ENCODE results near the gene ZPLD1. TPM values are rescaled to one million over a fixed set of nuclear protein-coding genes. Genes with fewer than 3 reads are reported as not detected.

The ZPLD1 gene
- total RNA-seq, 2 donors from 2014 or later: not detected

GRCh38 chr3:102510663-102511062, 75.8 kb downstream of the ZPLD1 start:
- Histone ChIP-seq H3K27ac (no peak overlapping the region), H3K4me1 (no peaks in the 10 kb centered on the region), H3K4me3 (no peak overlapping the region), H3K9me3 (no peaks in the 10 kb centered on the region), H3K36me3 (no peaks in the 10 kb centered on the region), H3K27me3 (no peaks in the 10 kb centered on the region)
- no peak for DNase-seq (ENCODE audit: low spot score)
- no peak for TF ChIP-seq CTCF (IDR thresholded peaks at IDR 0.05)

- DNase-seq (ENCODE audit: low spot score): no peak
- no peaks in the 10 kb centered on the region for H3K9me3 ChIP-seq
- H3K27me3 ChIP-seq: no peaks in the 10 kb centered on the region
- no peak overlapping the region for H3K27ac ChIP-seq
- H3K4me1 ChIP-seq: no peaks in the 10 kb centered on the region
- TF ChIP-seq CTCF (IDR thresholded peaks at IDR 0.05): no peak
- H3K36me3 ChIP-seq: no peaks in the 10 kb centered on the region
- no peak overlapping the region for H3K4me3 ChIP-seq
These were observed 76.4 kb downstream of the ZPLD1 start for GRCh38 chr3:102511168-102511567.

- no peaks in the 10 kb centered on the region for H3K9me3 ChIP-seq
- no peak for TF ChIP-seq CTCF (IDR thresholded peaks at IDR 0.05)
- H3K27ac ChIP-seq: no peak overlapping the region
- no peaks in the 10 kb centered on the region for H3K4me1 ChIP-seq
- no peaks in the 10 kb centered on the region for H3K36me3 ChIP-seq
- H3K27me3 ChIP-seq: no peaks in the 10 kb centered on the region
- DNase-seq (ENCODE audit: low spot score): no peak
- no peak overlapping the region for H3K4me3 ChIP-seq
These were observed 76.8 kb downstream of the ZPLD1 start for GRCh38 chr3:102511639-102512038.

GRCh38 chr3:102512734-102513504, 78.1 kb downstream of the ZPLD1 start:
- Histone ChIP-seq H3K27ac (no peak overlapping the region), H3K4me3 (no peak overlapping the region), H3K27me3 (no peaks in the 10 kb centered on the region), H3K36me3 (no peaks in the 10 kb centered on the region), H3K9me3 (no peaks in the 10 kb centered on the region), H3K4me1 (no peaks in the 10 kb centered on the region)
- no peak for DNase-seq (ENCODE audit: low spot score)
- TF ChIP-seq CTCF (IDR thresholded peaks at IDR 0.05): no peak

GRCh38 chr3:102514241-102514640, 79.4 kb downstream of the ZPLD1 start:
- Histone ChIP-seq H3K9me3 (no peaks in the 10 kb centered on the region), H3K27me3 (no peaks in the 10 kb centered on the region), H3K4me1 (no peaks in the 10 kb centered on the region), H3K27ac (no peak overlapping the region), H3K36me3 (no peaks in the 10 kb centered on the region), H3K4me3 (no peak overlapping the region)
- TF ChIP-seq CTCF (IDR thresholded peaks at IDR 0.05): no peak
- no peak for DNase-seq (ENCODE audit: low spot score)

GRCh38 chr3:102521246-102521645, 86.4 kb downstream of the ZPLD1 start:
- no peak overlapping the region for H3K27ac ChIP-seq

More at GRCh38 chr3:102521246-102521645, 86.4 kb downstream of the ZPLD1 start:
- H3K36me3 ChIP-seq: no peaks in the 10 kb centered on the region
- no peaks in the 10 kb centered on the region for H3K4me1 ChIP-seq
- H3K27me3 ChIP-seq: no peaks in the 10 kb centered on the region
- no peaks in the 10 kb centered on the region for H3K9me3 ChIP-seq
- no peak for DNase-seq (ENCODE audit: low spot score)
- H3K4me3 ChIP-seq: no peak overlapping the region
- TF ChIP-seq CTCF (IDR thresholded peaks at IDR 0.05): no peak

All from right atrium auricular region (tissue), 2 donors.